ENCODE data around the gene TMEM79. TPM values are rescaled to one million over a fixed set of nuclear protein-coding genes. Genes with fewer than 3 reads are reported as not detected.

TMEM79 gene, protein sequence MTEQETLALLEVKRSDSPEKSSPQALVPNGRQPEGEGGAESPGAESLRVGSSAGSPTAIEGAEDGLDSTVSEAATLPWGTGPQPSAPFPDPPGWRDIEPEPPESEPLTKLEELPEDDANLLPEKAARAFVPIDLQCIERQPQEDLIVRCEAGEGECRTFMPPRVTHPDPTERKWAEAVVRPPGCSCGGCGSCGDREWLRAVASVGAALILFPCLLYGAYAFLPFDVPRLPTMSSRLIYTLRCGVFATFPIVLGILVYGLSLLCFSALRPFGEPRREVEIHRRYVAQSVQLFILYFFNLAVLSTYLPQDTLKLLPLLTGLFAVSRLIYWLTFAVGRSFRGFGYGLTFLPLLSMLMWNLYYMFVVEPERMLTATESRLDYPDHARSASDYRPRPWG
- 9.3 TPM for polyA plus RNA-seq

DNA sequence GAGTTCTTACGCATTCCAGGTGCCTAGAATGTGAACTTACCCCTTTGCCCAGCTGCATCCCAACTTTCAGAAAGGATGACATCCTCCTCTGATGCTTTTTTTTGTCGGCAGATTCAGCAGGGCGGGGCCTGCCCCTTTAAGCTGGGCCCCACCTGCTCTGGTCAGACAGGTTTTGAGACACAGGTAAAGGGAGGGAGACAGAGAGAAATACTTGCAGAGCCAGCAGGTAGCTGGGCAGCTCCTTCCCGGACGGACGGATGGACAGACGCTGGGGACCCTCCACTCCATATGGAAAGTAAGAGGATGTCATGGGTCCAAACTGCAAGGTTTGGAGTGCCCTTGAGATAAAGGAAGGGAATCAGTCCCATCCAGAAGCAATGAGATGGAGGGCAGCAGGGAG lies at the start of gene TMEM79:
TMEM79 (plus strand) TSS at position 214 of the 400 bp plus-strand sequence. CDS start 902 bp downstream, outside the sequence.
- H3K27ac Mint-ChIP-seq = peak within 1 kb of the TSS in 2 of 3 donors; percentile 94 to 95
- H3K4me3 Mint-ChIP-seq = peak within 1 kb of the TSS; percentile 94 to 98 (median 96)
- no peaks in the 10 kb centered on the region for H3K27me3 Mint-ChIP-seq
- H3K9me3 Mint-ChIP-seq = peaks cover 0 to 2% (median 0%) of the 10 kb centered on the region in 3 donors
- H3K36me3 Mint-ChIP-seq = peaks cover 3% of the 10 kb centered on the region
- H3K4me1 Mint-ChIP-seq = peaks cover 24 to 34% (median 32%) of the 10 kb centered on the region in 3 donors

GRCh38 chr1:156236164-156236563 lies 48.0 kb upstream of the TMEM79 start:
- Mint-ChIP-seq H3K4me1 (no peaks in the 10 kb centered on the region), H3K9me3 (no peaks in the 10 kb centered on the region), H3K27me3 (no peaks in the 10 kb centered on the region), H3K36me3 (peaks cover 17% of the 10 kb centered on the region), H3K4me3 (no peak overlapping the region), H3K27ac (no peak overlapping the region)

- Mint-ChIP-seq H3K9me3 (no peaks in the 10 kb centered on the region), H3K27me3 (no peaks in the 10 kb centered on the region), H3K27ac (peak overlapping the region in 1 of 3 donors; percentile 73), H3K4me1 (no peaks in the 10 kb centered on the region), H3K36me3 (peaks cover 17% of the 10 kb centered on the region), H3K4me3 (no peak overlapping the region)
Observed at GRCh38 chr1:156238248-156238647, 45.9 kb upstream of the TMEM79 start.

GRCh38 chr1:156241311-156241811 lies 42.8 kb upstream of the TMEM79 start:
- peaks cover 6 to 7% (median 6%) of the 10 kb centered on the region in 3 donors for H3K4me1 Mint-ChIP-seq

GRCh38 chr1:156241926-156242325 lies 42.2 kb upstream of the TMEM79 start, which contains the start of gene BGLAP:
BGLAP (plus strand) TSS chr1:156242184; CDS start chr1:156242232, 48 bp downstream.
- peaks cover 6 to 7% (median 6%) of the 10 kb centered on the region in 3 donors for H3K4me1 Mint-ChIP-seq
- H3K4me3 Mint-ChIP-seq = peak within 1 kb of the TSS in 1 of 4 donors; percentile 17
- peak within 1 kb of the TSS in 1 of 3 donors; percentile 75 for H3K27ac Mint-ChIP-seq
- H3K36me3 Mint-ChIP-seq = peaks cover 14% of the 10 kb centered on the region
- peaks cover 8% of the 10 kb centered on the region for H3K27me3 Mint-ChIP-seq
- no peaks in the 10 kb centered on the region for H3K9me3 Mint-ChIP-seq

More at GRCh38 chr1:156241311-156241811, 42.8 kb upstream of the TMEM79 start:
- Mint-ChIP-seq H3K4me3 (no peak overlapping the region), H3K27ac (peak overlapping the region in 1 of 3 donors; percentile 75), H3K9me3 (no peaks in the 10 kb centered on the region), H3K27me3 (peaks cover 8% of the 10 kb centered on the region), H3K36me3 (peaks cover 15% of the 10 kb centered on the region)

DNA sequence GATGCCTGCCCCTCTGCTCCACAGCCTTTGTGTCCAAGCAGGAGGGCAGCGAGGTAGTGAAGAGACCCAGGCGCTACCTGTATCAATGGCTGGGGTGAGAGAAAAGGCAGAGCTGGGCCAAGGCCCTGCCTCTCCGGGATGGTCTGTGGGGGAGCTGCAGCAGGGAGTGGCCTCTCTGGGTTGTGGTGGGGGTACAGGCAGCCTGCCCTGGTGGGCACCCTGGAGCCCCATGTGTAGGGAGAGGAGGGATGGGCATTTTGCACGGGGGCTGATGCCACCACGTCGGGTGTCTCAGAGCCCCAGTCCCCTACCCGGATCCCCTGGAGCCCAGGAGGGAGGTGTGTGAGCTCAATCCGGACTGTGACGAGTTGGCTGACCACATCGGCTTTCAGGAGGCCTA lies 41.4 kb upstream of the TMEM79 start:
- Mint-ChIP-seq H3K9me3 (no peaks in the 10 kb centered on the region), H3K4me3 (peak overlapping the region in 1 of 4 donors; percentile 17), H3K36me3 (peaks cover 11% of the 10 kb centered on the region), H3K27ac (peak overlapping the region in 1 of 3 donors; percentile 47), H3K4me1 (peaks cover 6 to 7% (median 6%) of the 10 kb centered on the region in 3 donors), H3K27me3 (peaks cover 8% of the 10 kb centered on the region)

DNA sequence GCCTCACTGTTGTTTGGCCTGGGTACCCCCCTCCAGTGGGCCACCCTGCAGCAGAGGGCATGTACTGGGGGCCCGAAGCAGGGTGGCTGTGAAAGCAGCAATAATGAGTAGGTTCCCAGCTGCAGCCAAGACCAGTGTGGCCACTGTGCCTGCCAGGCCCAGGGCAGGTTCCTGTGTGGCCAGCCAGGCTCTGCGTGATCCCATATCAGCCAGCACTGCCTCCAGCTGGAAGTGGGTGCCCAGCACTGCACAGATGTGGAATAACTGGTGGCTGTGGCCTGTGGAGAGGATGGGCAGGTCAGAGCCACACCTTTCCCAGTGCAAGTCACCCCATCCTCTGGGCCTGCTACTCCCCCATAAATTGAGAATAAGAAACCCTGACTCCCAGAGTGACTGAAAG lies 40.0 kb upstream of the TMEM79 start:
- Mint-ChIP-seq H3K27ac (no peak overlapping the region), H3K4me1 (peaks cover 6 to 7% (median 6%) of the 10 kb centered on the region in 3 donors), H3K36me3 (peaks cover 11% of the 10 kb centered on the region), H3K4me3 (peak overlapping the region in 3 of 4 donors; percentile 34 to 75 (median 47)), H3K27me3 (peaks cover 8% of the 10 kb centered on the region), H3K9me3 (no peaks in the 10 kb centered on the region)

DNA sequence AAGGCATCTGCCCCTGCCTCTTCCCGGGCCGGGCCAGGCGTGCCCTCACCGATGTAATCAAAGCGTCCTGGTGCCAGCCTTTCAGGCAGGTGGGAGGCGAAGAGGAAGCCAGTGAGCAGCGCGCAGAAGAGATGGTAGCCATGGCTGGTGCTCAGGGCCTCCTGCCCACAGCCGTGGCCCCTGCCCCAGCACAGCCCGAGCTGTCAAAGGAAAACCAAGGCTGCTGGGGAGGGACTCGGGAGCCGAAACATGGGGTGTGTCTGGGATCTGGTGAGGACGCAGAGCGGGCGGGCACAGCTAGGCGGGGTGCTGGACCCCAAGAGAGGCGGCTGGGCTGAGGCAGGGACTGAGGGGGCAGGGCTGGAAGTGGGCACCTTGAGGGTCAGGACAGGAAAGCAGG lies 39.4 kb upstream of the TMEM79 start:
- Mint-ChIP-seq H3K9me3 (no peaks in the 10 kb centered on the region), H3K27ac (no peak overlapping the region), H3K36me3 (peaks cover 8% of the 10 kb centered on the region)

DNA sequence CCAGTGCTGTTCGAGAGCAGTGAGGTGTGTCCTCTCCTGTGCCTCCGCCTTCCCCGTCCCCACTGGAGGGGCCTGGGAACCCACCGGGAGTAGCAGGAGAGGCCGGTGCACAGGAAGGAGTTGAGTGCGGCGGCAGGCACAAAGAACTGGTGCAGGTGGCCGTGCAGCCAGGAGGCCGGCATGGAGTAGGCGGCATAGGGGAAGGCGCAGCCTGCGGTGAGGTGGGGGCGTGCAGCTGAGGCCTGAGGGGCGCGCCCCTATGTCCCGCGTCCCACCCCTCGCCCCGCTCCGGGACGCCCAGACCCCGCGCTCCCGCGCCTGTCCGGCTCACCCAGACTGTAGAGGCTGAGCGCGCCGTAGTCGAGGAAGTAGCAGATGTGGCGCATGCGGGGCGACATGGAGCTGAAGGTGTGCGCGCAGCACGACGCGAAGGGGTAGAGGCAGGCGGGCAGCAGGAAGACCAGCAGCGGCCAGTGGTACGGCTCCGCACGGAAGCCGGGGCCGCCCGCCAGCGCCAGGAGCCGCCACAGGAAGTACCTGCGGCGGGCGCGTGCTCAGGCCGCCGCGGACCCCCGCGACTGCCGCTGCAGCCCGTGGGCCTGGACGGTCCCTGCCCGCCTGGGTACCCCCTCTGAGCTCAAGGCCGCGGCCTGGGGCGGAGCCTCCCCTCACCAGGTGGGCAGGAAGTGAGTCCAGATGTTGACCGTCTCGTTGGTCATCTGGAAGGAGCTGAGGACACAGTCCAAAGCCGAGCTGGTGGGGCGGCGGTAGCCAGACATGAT lies 38.5 kb upstream of the TMEM79 start:
- H3K9me3 Mint-ChIP-seq = no peaks in the 10 kb centered on the region
- H3K4me3 Mint-ChIP-seq = peak overlapping the region; percentile 75 to 95 (median 88)
- H3K27me3 Mint-ChIP-seq = peaks cover 8% of the 10 kb centered on the region
- peaks cover 5% of the 10 kb centered on the region for H3K36me3 Mint-ChIP-seq
- H3K27ac Mint-ChIP-seq = peak overlapping the region in 1 of 3 donors; percentile 78
- peaks cover 6 to 7% (median 6%) of the 10 kb centered on the region in 3 donors for H3K4me1 Mint-ChIP-seq

More for the DNA sequence above, 39.4 kb upstream of the TMEM79 start:
- Mint-ChIP-seq H3K4me3 (peak overlapping the region; percentile 9 to 95 (median 80)), H3K4me1 (peaks cover 6 to 7% (median 6%) of the 10 kb centered on the region in 3 donors), H3K27me3 (peaks cover 8% of the 10 kb centered on the region)

GRCh38 chr1:156246241-156246780 lies 37.8 kb upstream of the TMEM79 start:
- Mint-ChIP-seq H3K27ac (no peak overlapping the region), H3K36me3 (no peaks in the 10 kb centered on the region), H3K9me3 (no peaks in the 10 kb centered on the region), H3K4me3 (peak overlapping the region; percentile 9 to 87 (median 70)), H3K27me3 (peaks cover 8% of the 10 kb centered on the region), H3K4me1 (peaks cover 6 to 7% (median 6%) of the 10 kb centered on the region in 3 donors)

- Mint-ChIP-seq H3K4me1 (peaks cover 6 to 7% (median 6%) of the 10 kb centered on the region in 3 donors), H3K27ac (no peak overlapping the region)
Observed at GRCh38 chr1:156246781-156247459, 37.2 kb upstream of the TMEM79 start.

DNA sequence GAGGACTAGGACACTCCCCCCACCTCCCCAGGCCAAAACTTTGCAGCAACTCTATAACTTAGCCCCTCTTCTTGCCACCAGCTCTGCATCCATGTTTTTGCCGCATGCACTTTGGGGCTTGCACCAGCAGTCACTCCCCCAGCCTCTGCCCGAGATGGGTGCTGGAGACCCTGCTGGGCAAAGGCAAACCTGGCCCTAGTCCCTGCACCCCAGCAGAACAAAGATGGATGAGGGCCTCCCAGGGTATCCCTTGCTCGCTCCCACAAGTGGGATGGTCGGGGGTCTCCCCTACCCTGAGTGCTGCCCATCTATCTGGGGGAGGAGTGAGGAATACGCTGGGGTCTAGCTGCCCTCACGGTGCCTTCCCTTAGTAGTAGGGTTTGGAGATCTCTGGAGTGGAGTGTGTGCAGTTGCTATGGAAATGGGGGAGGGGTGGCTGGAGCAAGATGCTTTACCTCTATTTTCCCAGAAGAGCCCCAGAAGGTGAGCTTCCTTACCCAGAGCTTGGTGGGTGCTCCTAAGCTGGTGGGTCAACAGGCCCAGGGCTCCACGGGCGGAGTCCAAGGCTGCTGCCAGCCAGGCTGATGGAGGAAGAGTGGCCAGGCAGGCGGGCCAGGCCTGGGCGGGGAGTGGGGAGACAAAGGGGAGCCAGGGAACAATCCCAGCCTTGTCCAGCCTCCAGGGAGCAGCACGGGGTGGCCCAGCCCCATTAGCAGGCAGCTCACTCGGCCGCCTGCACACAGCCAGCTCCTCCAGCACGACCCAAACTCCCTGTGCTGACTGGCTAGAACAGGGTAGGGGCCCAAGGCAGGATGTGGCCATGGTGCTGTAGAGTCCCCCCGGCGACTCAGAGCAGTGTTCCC lies 36.4 kb upstream of the TMEM79 start, which contains the start of gene PAQR6:
PAQR6 (minus strand) TSS at position 597 of the 863 bp plus-strand sequence. CDS start 1,325 bp downstream, outside the sequence.
- Mint-ChIP-seq H3K27ac (no peak within 1 kb of the TSS), H3K4me1 (peaks cover 6 to 7% (median 6%) of the 10 kb centered on the region in 3 donors), H3K27me3 (peaks cover 8% of the 10 kb centered on the region), H3K4me3 (peak within 1 kb of the TSS in 1 of 4 donors; percentile 38), H3K36me3 (no peaks in the 10 kb centered on the region), H3K9me3 (no peaks in the 10 kb centered on the region)

More at GRCh38 chr1:156246781-156247459, 37.2 kb upstream of the TMEM79 start:
- Mint-ChIP-seq H3K9me3 (no peaks in the 10 kb centered on the region), H3K27me3 (peaks cover 8% of the 10 kb centered on the region), H3K4me3 (peak overlapping the region in 1 of 4 donors; percentile 65), H3K36me3 (no peaks in the 10 kb centered on the region)

DNA sequence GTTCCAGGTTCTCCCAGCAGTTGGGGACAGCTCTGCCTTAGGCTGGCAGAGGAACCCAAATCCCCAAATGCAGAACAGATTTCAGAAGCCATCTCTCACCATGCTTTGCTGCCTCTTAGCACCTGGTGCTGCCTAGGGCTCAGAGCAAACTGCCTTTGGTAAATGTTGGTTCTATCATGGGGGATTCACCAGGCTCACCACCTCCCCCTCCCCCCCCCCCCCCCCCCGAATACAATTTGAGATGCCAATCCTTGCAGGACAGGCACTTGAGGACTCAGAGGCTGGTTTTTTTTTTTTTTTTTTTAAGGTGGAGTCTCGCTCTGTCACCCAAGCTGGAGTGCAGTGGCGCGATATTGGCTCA lies 35.8 kb upstream of the TMEM79 start:
- Mint-ChIP-seq H3K9me3 (no peaks in the 10 kb centered on the region), H3K27ac (no peak overlapping the region), H3K27me3 (peaks cover 8% of the 10 kb centered on the region), H3K4me3 (no peak overlapping the region), H3K4me1 (peaks cover 6 to 7% (median 6%) of the 10 kb centered on the region in 3 donors), H3K36me3 (no peaks in the 10 kb centered on the region)

Measured in IgD-negative memory B cell (primary cell).